GM13977 (cell line): Measurements from ENCODE around the gene ACADL.
"Not testable (repeated sequence)": the region's sequence is repeated elsewhere in the genome, so short reads cannot be mapped to it uniquely, and the experiment has no call there.

ENCODE experiments used
- DNase-seq: peaks from one replicate; pipeline ENCODE4 v3.0.0; 2012; ENCODE audit warnings: low spot score
- in situ Hi-C: fragments of 300-500 bp; cut with MboI; formaldehyde crosslinking; loops from one replicate; pipeline ENCODE4 v1.12.0; 2022; ENCODE audit warnings: low sequenced_read_pairs, low pct_unique_long_range_greater_than_20kb, mixed read lengths, inconsistent platforms; ENCODE audit not compliant: unreplicated experiment
- TF ChIP-seq, protein P1 (sequence below): IDR thresholded peaks from 2 replicates; pipeline ENCODE4 v1.5.1; 2012; ENCODE audit warnings: mild to moderate bottlenecking, control low read depth; ENCODE audit not compliant: insufficient read depth; ENCODE audit errors: extremely low read depth, missing control alignments

The ACADL gene

DNA sequence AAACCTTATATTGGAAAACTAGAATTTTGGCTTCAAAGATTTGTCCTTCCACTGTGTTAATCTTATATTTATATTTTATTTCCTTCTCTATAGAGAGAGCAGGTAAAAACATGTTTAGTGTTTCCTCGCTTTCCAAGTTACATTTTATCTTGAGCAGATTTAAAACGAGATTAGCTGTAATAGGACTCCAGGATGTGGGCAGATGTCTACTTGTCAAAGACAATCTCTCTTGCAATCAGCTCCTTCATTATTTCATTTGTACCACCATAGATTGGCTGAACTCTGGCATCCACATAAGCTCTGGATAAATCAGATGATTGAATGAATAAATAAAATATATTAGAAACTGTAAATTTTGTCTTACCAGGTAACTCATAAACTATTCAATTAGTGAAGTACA, 36.5 kb downstream of the ACADL start:
- in situ Hi-C loops = no loop called here
- no peak for DNase-seq
- TF ChIP-seq, protein P1, sequence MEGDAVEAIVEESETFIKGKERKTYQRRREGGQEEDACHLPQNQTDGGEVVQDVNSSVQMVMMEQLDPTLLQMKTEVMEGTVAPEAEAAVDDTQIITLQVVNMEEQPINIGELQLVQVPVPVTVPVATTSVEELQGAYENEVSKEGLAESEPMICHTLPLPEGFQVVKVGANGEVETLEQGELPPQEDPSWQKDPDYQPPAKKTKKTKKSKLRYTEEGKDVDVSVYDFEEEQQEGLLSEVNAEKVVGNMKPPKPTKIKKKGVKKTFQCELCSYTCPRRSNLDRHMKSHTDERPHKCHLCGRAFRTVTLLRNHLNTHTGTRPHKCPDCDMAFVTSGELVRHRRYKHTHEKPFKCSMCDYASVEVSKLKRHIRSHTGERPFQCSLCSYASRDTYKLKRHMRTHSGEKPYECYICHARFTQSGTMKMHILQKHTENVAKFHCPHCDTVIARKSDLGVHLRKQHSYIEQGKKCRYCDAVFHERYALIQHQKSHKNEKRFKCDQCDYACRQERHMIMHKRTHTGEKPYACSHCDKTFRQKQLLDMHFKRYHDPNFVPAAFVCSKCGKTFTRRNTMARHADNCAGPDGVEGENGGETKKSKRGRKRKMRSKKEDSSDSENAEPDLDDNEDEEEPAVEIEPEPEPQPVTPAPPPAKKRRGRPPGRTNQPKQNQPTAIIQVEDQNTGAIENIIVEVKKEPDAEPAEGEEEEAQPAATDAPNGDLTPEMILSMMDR = no peak

DNA sequence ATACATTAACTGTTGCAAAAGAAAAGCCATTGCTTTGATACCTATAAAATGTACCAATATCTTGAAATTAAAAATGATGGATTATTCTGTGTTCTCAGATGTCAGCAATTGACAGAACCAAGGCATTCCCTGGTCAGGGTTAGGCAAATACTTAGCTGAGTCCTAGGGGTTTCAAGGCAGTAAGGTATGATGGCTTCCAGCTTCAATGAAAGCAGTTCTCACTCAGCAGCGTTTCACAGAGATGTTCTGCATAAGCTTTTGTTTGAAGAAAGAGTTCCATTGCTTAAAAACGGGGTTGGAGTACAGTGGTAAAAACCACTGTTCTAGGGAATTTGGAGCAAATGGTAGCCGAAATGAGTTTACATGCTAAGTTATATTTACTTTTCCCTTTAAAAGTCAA, 37.1 kb downstream of the ACADL start:
- TF ChIP-seq, protein P1 = no peak
- in situ Hi-C loops = no loop called here
- DNase-seq = no peak

DNA sequence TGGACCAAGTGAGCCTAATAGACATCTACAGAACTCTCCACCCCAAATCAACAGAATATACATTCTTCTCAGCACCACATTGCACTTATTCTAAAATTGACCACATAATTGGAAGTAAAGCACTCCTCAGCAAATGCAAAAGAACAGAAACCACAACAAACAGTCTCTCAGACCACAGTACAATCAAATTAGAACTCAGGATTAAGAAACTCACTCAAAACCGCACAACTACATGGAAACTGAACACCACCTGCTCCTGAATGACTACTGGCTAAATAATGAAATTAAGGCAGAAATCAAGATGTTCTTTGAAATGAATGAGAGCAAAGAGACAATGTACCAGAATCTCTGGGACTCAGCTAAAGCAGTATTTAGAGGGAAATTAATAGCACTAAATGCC, 41.3 kb downstream of the ACADL start:
- in situ Hi-C loops, DNase-seq: not testable (repeated sequence)

- DNase-seq, in situ Hi-C loops: not testable (repeated sequence)
These were observed 43.6 kb downstream of the ACADL start for GRCh38 chr2:210181606-210182088.

GRCh38 chr2:210181033-210181605, 44.1 kb downstream of the ACADL start:
- DNase-seq, in situ Hi-C loops: not testable (repeated sequence)

GRCh38 chr2:210180477-210180876, 44.8 kb downstream of the ACADL start:
- in situ Hi-C loops = no loop called here
- no peak for DNase-seq
- TF ChIP-seq, protein P1 = no peak

DNA sequence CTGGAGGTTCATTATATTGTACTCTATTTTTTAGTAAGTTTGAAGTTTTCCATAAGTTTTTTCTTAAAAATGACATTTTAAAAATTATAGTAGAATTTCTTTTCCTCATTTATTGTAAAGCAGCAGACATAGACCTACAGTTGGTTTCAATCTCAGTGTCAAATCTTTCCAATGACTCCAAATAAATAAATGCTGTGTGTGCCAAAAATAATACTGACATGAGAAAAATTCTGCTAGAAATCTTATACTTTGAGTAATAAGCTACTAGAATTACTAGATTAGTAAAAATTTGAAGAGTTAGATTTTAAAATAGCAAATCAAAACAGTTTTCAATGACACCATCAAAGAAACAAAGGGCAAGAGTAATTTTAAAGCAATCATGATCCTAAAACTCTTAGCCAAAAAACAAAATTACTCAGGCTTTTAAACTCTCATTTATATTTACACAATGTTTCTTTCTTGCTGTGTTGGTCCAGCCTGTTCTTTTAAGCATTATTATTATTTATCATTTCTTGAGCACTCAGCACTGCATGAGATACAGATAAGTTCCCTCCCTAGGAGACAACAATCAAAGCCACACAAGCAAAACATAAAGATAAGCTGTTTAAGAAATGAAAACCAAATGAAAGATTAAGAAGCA, 45.8 kb downstream of the ACADL start:
- TF ChIP-seq, protein P1 = no peak
- DNase-seq = no peak

DNA sequence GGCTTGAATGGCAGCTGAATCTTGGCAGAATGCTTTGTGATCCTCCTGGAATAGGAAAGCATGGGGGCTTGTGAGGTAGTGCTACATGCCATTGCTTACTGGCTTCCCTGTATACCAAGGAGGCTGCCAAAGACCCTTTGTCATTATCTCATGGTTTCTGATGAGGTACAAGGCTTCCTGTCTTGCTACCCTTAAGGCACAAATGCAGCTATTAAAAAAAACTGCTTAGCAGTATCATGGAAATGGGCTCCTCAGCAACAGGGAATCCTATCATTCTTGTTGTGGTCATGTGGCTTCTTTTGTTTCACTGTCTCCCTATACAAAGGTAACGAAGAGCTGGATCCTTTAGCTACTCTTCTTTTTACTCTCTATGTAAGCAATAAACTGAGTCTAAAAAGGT, 47.5 kb downstream of the ACADL start:
- in situ Hi-C loops = no loop called here
- TF ChIP-seq, protein P1 = no peak
- no peak for DNase-seq

More for the DNA sequence above, 45.8 kb downstream of the ACADL start:
- in situ Hi-C loops = no loop called here

- in situ Hi-C loops, DNase-seq: not testable (repeated sequence)
These were observed 48.1 kb downstream of the ACADL start for GRCh38 chr2:210177115-210177514.
